Panc1 (cell line): ENCODE data around the gene GPD2. TPM values are rescaled to one million over a fixed set of nuclear protein-coding genes. Genes with fewer than 3 reads are reported as not detected.

ENCODE experiments used
- ATAC-seq: fragments of 200-7000 bp; cut with Tn5 transposase; 2 replicates; pipeline ENCODE4 v1.9.1; 2020; ENCODE audit warnings: mild to moderate bottlenecking, moderate library complexity
- BruUV-seq: library from RNA; stranded (reverse); fragments of 400-500 nt; replicated peaks from 2 replicates; lab custom pipeline; 2021; lab: Mats Ljungman, UMichigan
- CTCF ChIA-PET: fragments of 300-600 bp; sonication (Branson Sonifier 250); formaldehyde crosslinking; loops from one replicate; lab custom pipeline; 2022; ENCODE audit warnings: antibody characterized with exemption; lab: Charles Lee
- POLR2A ChIA-PET: fragments of 300-600 bp; sonication (Branson Sonifier 250); formaldehyde crosslinking; loops from one replicate; lab custom pipeline; 2022; ENCODE audit warnings: antibody characterized with exemption; lab: Charles Lee
- DNase-seq: peaks from one replicate; pipeline ENCODE4 v3.0.0-alpha.2; 2010; ENCODE audit warnings: low read depth, low spot score
- H3K27ac ChIP-seq: 2 replicates; pipeline ENCODE4 v1.5.1; 2011; ENCODE audit warnings: mild to moderate bottlenecking, low read length, inconsistent platforms
- H3K27me3 ChIP-seq: fragments of 200-500 bp; sonication (Bioruptor generic); 2 replicates; pipeline ENCODE4 v1.6.0; 2014; ENCODE audit warnings: low read length, inconsistent platforms; ENCODE audit not compliant: control insufficient read depth, insufficient read depth
- H3K36me3 ChIP-seq: fragments of 200-500 bp; sonication (Bioruptor generic); 2 replicates; pipeline ENCODE4 v1.5.1; 2014; ENCODE audit warnings: inconsistent platforms, mild to moderate bottlenecking, low read length, moderate library complexity; ENCODE audit not compliant: control insufficient read depth, insufficient read depth
- H3K4me1 ChIP-seq: 2 replicates; pipeline ENCODE4 v1.5.1; 2011; ENCODE audit warnings: inconsistent platforms, mild to moderate bottlenecking, low read length, moderate library complexity; ENCODE audit not compliant: control insufficient read depth, insufficient read depth
- H3K4me3 ChIP-seq, 2 experiments: 2 replicates each; pipeline ENCODE4 v1.5.1; 2011 to 2012; ENCODE audit warnings: low read depth in 2 of 2, low read length in 2 of 2, mild to moderate bottlenecking in 2 of 2, inconsistent platforms in 1 of 2, moderate library complexity in 1 of 2
- H3K9me3 ChIP-seq: fragments of 200-500 bp; sonication (Bioruptor generic); 2 replicates; pipeline ENCODE4 v1.5.1; 2014; ENCODE audit warnings: low read depth, mild to moderate bottlenecking, inconsistent platforms, low read length, moderate library complexity; ENCODE audit not compliant: control insufficient read depth, insufficient read depth
- POLR2AphosphoS5 ChIP-seq: IDR thresholded peaks from 2 replicates; pipeline ENCODE4 v1.6.1; 2012; ENCODE audit warnings: mild to moderate bottlenecking, low read depth, low read length, moderate library complexity
- SIN3A ChIP-seq: IDR thresholded peaks from 2 replicates; pipeline ENCODE4 v1.6.1; 2012; ENCODE audit warnings: low read depth, mild to moderate bottlenecking, low read length, moderate library complexity, borderline replicate concordance; ENCODE audit not compliant: insufficient read depth
- TCF7L2 ChIP-seq: IDR thresholded peaks from 2 replicates; pipeline ENCODE4 v1.6.1; 2011; ENCODE audit warnings: mild to moderate bottlenecking, low read depth, low read length, inconsistent platforms
- in situ Hi-C: cut with HindIII; loops from 2 replicates; pipeline ENCODE4 v1.10.0; 2016; ENCODE audit warnings: low sequenced_read_pairs, low pct_unique_long_range_greater_than_20kb
- intact Hi-C: fragments of 100-400 bp; cut with micrococcal nuclease; formaldehyde crosslinking; loops from one replicate; pipeline ENCODE4 v1.10.0; 2022; ENCODE audit not compliant: unreplicated experiment
- total RNA-seq: library from RNA; stranded (reverse); gene quantifications from one replicate; pipeline ENCODE4 v1.2.1, GENCODE V29; 2021; ENCODE audit not compliant: unreplicated experiment
- TF ChIP-seq, protein P1 (sequence below), 2 experiments: IDR thresholded peaks; 2 replicates each; pipeline ENCODE4 v1.6.1; 2011 to 2012; ENCODE audit warnings: low read depth in 2 of 2, control low read depth in 1 of 2, low read length in 1 of 2, mild to moderate bottlenecking in 1 of 2, moderate library complexity in 1 of 2; ENCODE audit not compliant: insufficient read depth in 1 of 2
- TF ChIP-seq, protein P2 (sequence below): fragments of 450-650 bp; IDR thresholded peaks from 2 replicates; pipeline ENCODE4 v1.5.1; 2017; ENCODE audit warnings: mild to moderate bottlenecking

The GPD2 gene
- total RNA-seq, 1 experiment from 2014 or later = 27.5 TPM

DNA sequence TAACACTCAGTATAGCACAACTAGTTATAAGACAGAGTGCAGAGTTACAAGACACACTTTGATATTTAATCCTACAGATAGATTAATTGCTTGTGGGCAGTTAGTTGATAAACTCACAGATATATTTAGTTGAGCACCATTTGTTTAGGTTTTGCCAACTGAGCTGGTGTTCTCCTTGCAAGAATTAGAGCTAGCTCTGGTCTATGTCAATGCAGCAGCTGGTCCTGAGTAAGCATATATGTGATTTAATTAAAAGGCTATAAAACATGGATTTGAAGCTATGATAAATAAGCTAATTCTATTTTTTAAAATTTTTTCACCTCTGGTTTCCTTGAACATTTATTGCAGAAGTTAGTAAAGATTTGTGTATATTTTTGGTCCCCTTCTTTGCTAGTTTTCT is 35.6 kb downstream of the GPD2 start:
- H3K27ac ChIP-seq = no peak overlapping the region
- intact Hi-C loops = no loop called here
- H3K9me3 ChIP-seq = no peaks in the 10 kb centered on the region
- in situ Hi-C loops = no loop called here
- no peaks in the 10 kb centered on the region for H3K27me3 ChIP-seq
- no peak overlapping the region for H3K4me3 ChIP-seq
- POLR2A ChIA-PET = no interaction called here
- ATAC-seq (no peak), DNase-seq (no peak)
- no TSS peak for BruUV-seq
- H3K4me1 ChIP-seq = no peaks in the 10 kb centered on the region
- TF ChIP-seq TCF7L2 = no peak
- TF ChIP-seq, protein P1, sequence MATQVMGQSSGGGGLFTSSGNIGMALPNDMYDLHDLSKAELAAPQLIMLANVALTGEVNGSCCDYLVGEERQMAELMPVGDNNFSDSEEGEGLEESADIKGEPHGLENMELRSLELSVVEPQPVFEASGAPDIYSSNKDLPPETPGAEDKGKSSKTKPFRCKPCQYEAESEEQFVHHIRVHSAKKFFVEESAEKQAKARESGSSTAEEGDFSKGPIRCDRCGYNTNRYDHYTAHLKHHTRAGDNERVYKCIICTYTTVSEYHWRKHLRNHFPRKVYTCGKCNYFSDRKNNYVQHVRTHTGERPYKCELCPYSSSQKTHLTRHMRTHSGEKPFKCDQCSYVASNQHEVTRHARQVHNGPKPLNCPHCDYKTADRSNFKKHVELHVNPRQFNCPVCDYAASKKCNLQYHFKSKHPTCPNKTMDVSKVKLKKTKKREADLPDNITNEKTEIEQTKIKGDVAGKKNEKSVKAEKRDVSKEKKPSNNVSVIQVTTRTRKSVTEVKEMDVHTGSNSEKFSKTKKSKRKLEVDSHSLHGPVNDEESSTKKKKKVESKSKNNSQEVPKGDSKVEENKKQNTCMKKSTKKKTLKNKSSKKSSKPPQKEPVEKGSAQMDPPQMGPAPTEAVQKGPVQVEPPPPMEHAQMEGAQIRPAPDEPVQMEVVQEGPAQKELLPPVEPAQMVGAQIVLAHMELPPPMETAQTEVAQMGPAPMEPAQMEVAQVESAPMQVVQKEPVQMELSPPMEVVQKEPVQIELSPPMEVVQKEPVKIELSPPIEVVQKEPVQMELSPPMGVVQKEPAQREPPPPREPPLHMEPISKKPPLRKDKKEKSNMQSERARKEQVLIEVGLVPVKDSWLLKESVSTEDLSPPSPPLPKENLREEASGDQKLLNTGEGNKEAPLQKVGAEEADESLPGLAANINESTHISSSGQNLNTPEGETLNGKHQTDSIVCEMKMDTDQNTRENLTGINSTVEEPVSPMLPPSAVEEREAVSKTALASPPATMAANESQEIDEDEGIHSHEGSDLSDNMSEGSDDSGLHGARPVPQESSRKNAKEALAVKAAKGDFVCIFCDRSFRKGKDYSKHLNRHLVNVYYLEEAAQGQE (IDR thresholded peaks at IDR 0.05; ENCODE audit: insufficient read depth in 1 of 2, low read depth in 2 of 2, low read length in 1 of 2) = no peak
- TF ChIP-seq, protein P2, sequence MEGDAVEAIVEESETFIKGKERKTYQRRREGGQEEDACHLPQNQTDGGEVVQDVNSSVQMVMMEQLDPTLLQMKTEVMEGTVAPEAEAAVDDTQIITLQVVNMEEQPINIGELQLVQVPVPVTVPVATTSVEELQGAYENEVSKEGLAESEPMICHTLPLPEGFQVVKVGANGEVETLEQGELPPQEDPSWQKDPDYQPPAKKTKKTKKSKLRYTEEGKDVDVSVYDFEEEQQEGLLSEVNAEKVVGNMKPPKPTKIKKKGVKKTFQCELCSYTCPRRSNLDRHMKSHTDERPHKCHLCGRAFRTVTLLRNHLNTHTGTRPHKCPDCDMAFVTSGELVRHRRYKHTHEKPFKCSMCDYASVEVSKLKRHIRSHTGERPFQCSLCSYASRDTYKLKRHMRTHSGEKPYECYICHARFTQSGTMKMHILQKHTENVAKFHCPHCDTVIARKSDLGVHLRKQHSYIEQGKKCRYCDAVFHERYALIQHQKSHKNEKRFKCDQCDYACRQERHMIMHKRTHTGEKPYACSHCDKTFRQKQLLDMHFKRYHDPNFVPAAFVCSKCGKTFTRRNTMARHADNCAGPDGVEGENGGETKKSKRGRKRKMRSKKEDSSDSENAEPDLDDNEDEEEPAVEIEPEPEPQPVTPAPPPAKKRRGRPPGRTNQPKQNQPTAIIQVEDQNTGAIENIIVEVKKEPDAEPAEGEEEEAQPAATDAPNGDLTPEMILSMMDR = no peak
- no peak for TF ChIP-seq POLR2AphosphoS5
- no peaks in the 10 kb centered on the region for H3K36me3 ChIP-seq
- CTCF ChIA-PET = no interaction called here

DNA sequence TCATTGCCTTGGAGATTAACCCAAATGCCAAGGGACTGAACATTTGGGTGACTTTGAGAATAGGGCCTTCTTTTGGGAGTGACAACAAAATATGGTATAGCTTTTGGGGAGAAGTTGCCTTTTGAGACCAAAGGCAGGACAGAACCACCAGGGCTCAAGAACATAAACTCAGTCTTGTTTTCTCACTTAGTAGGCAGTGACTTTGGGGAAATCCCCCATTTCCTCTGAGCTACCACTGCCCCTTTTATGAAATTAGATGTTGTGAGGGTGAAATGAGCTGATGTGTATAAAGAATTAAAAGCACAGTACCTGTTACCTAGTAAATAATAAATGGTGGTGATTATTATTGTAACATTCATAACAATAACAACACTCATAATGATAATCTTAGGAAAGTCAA is 36.5 kb downstream of the GPD2 start:
- ATAC-seq = no peak
- TF ChIP-seq, protein P1 (IDR thresholded peaks at IDR 0.05; ENCODE audit: insufficient read depth in 1 of 2, low read depth in 2 of 2, low read length in 1 of 2) = no peak
- TF ChIP-seq SIN3A (no peak), TCF7L2 (no peak), POLR2AphosphoS5 (no peak)
- TF ChIP-seq, protein P2 = no peak
- Histone ChIP-seq H3K9me3 (no peaks in the 10 kb centered on the region), H3K4me3 (no peak overlapping the region), H3K4me1 (no peaks in the 10 kb centered on the region), H3K36me3 (no peaks in the 10 kb centered on the region), H3K27me3 (no peaks in the 10 kb centered on the region), H3K27ac (no peak overlapping the region)
- intact Hi-C loops = no loop called here
- ChIA-PET POLR2A (no interaction called here), CTCF (no interaction called here)
- DNase-seq = no peak
- in situ Hi-C loops = no loop called here
- no TSS peak for BruUV-seq
